ENCODE results near the gene TBXA2R.

- TF ChIP-seq CTCF (IDR thresholded peaks at IDR 0.05): no peak
- TF ChIP-seq ZNF425 (CRISPR knock-in tag; conservative IDR thresholded peaks at IDR 0.05): no peak
- TF ChIP-seq NR3C1 (CRISPR knock-in tag; conservative IDR thresholded peaks at IDR 0.05; ENCODE audit: low read depth): no peak
- TF ChIP-seq ATF2 (CRISPR knock-in tag; IDR thresholded peaks at IDR 0.05; ENCODE audit: borderline replicate concordance, low read depth): no peak
- TF ChIP-seq ZNF512 (CRISPR knock-in tag; IDR thresholded peaks at IDR 0.05; ENCODE audit: borderline replicate concordance): no peak
These were observed 9.0 kb upstream of the TBXA2R start for GRCh38 chr19:3615524-3616135.
